Liver (tissue), 9 donors: ENCODE data around the gene TMEM217. TPM values are rescaled to one million over a fixed set of nuclear protein-coding genes. Genes with fewer than 3 reads are reported as not detected.

Experiments
- DNase-seq: peaks from one replicate; pipeline ENCODE4 v3.0.0-alpha.2; 2017; ENCODE audit warnings: low spot score
- H3K27ac ChIP-seq, 2 donors: one replicate each; pipeline ENCODE4 v1.7.0; 2013; ENCODE audit warnings: inconsistent platforms in 2 of 2, low read length in 2 of 2, control low read depth in 1 of 2, low read depth in 1 of 2, mild to moderate bottlenecking in 1 of 2
- H3K27me3 ChIP-seq, 4 donors: one replicate each; pipeline versions ENCODE4 v1.6.1 to v1.7.0; 2013; ENCODE audit warnings: low read length in 3 of 4, inconsistent platforms in 1 of 4, mild to moderate bottlenecking in 1 of 4, moderate library complexity in 1 of 4; ENCODE audit not compliant: control insufficient read depth in 4 of 4, insufficient read depth in 4 of 4
- H3K36me3 ChIP-seq, 4 donors: one replicate each; pipeline versions ENCODE4 v1.6.1 to v1.7.0; 2013; ENCODE audit warnings: low read length in 3 of 4, mild to moderate bottlenecking in 3 of 4, low read depth in 1 of 4, moderate library complexity in 1 of 4; ENCODE audit not compliant: control insufficient read depth in 4 of 4, insufficient read depth in 3 of 4
- H3K4me1 ChIP-seq, 4 donors: one replicate each; pipeline versions ENCODE4 v1.6.1 to v1.7.0; 2013; ENCODE audit warnings: low read length in 3 of 4, mild to moderate bottlenecking in 3 of 4, moderate library complexity in 1 of 4; ENCODE audit not compliant: control insufficient read depth in 4 of 4, insufficient read depth in 4 of 4
- H3K4me3 ChIP-seq, 3 donors: one replicate each; pipeline versions ENCODE4 v1.6.1 to v1.7.0; 2013; ENCODE audit warnings: low read length in 3 of 3, control low read depth in 1 of 3, low read depth in 1 of 3, mild to moderate bottlenecking in 1 of 3
- H3K9ac ChIP-seq, 2 donors: one replicate each; pipeline ENCODE4 v1.7.0; 2013; ENCODE audit warnings: low read length in 2 of 2, mild to moderate bottlenecking in 2 of 2, moderate library complexity in 2 of 2, control low read depth in 1 of 2, low read depth in 1 of 2
- H3K9me3 ChIP-seq, 4 donors: one replicate each; pipeline versions ENCODE4 v1.6.1 to v1.7.0; 2013; ENCODE audit warnings: low read length in 3 of 4; ENCODE audit not compliant: control insufficient read depth in 4 of 4
- FOXA2 ChIP-seq: IDR thresholded peaks from 2 replicates; pipeline ENCODE4 v1.6.1; 2016; ENCODE audit warnings: antibody characterized with exemption
- GABPA ChIP-seq, 2 donors: IDR thresholded peaks in 1 of 2; conservative IDR thresholded peaks in 1 of 2; 2 replicates each; pipeline ENCODE4 v1.6.1; 2016; ENCODE audit warnings: antibody characterized with exemption in 2 of 2, mild to moderate bottlenecking in 1 of 2, moderate library complexity in 1 of 2
- HNF4A ChIP-seq, 2 donors: conservative IDR thresholded peaks; 2 replicates each; pipeline ENCODE4 v1.6.1; 2016; ENCODE audit warnings: antibody characterized with exemption in 2 of 2, mild to moderate bottlenecking in 2 of 2
- HNF4G ChIP-seq: IDR thresholded peaks from 2 replicates; pipeline ENCODE4 v1.6.1; 2016; ENCODE audit warnings: antibody characterized with exemption
- JUND ChIP-seq, 2 donors: IDR thresholded peaks; 2 replicates each; pipeline ENCODE4 v1.6.1; 2016; ENCODE audit warnings: antibody characterized with exemption in 2 of 2
- NR2F2 ChIP-seq: IDR thresholded peaks from 2 replicates; pipeline ENCODE4 v1.6.1; 2016; ENCODE audit warnings: antibody characterized with exemption
- RAD21 ChIP-seq, 2 donors: IDR thresholded peaks; 2 replicates each; pipeline ENCODE4 v1.6.1; 2016; ENCODE audit warnings: antibody characterized with exemption in 2 of 2, mild to moderate bottlenecking in 2 of 2
- SP1 ChIP-seq: IDR thresholded peaks from 2 replicates; pipeline ENCODE4 v1.6.1; 2018; ENCODE audit warnings: antibody characterized with exemption, mild to moderate bottlenecking
- YY1 ChIP-seq: IDR thresholded peaks from 2 replicates; pipeline ENCODE4 v1.6.1; 2016; ENCODE audit warnings: antibody characterized with exemption, mild to moderate bottlenecking
- WGBS: extraction: QIAGEN DNeasy Blood & Tissue Kit; methylation state at CpG from one replicate; pipeline ENCODE4 v1.1.7; 2013; 5-methylcytosine and 5-hydroxymethylcytosine counted together
- polyA plus RNA-seq, 2 donors: library from polyadenylated mRNA; stranded (reverse) in 1 of 2; unstranded in 1 of 2; fragments of 200-250 nt in 1 of 2; fragments of >200 nt in 1 of 2; fragmentation: Nextera tagmentation in 1 of 2; extraction: Ambion mirVana in 1 of 2; gene quantifications; one replicate each; pipeline versions ENCODE4 v1.2.1 to v1.2.3, GENCODE V29; 2013 to 2015
- total RNA-seq, 2 donors: library from RNA; depleted of rRNA; stranded (reverse); fragments of >200 nt; gene quantifications; one replicate each; pipeline ENCODE4 v1.2.3, GENCODE V29; 2014
- TF ChIP-seq, protein P1 (sequence below): IDR thresholded peaks from 2 replicates; pipeline ENCODE4 v1.6.1; 2016; ENCODE audit warnings: antibody characterized with exemption
- TF ChIP-seq, protein P2 (sequence below): IDR thresholded peaks from 2 replicates; pipeline ENCODE4 v1.6.1; 2016; ENCODE audit warnings: antibody characterized with exemption
- TF ChIP-seq, protein P3 (sequence below): IDR thresholded peaks from 2 replicates; pipeline ENCODE4 v1.6.1; 2016; ENCODE audit warnings: antibody characterized with exemption, mild to moderate bottlenecking
- TF ChIP-seq, protein P4 (sequence below): IDR thresholded peaks from 2 replicates; pipeline ENCODE4 v1.6.1; 2016; ENCODE audit warnings: antibody characterized with exemption
- donor health status: healthy.
- donor health status: healthy.
- donor health status: healthy.
- donor health status: healthy.
- donor health status: healthy.

TMEM217 gene
- total and polyA plus RNA-seq, 4 donors: 0.39 to 3.2 (median 0.62) TPM

DNA sequence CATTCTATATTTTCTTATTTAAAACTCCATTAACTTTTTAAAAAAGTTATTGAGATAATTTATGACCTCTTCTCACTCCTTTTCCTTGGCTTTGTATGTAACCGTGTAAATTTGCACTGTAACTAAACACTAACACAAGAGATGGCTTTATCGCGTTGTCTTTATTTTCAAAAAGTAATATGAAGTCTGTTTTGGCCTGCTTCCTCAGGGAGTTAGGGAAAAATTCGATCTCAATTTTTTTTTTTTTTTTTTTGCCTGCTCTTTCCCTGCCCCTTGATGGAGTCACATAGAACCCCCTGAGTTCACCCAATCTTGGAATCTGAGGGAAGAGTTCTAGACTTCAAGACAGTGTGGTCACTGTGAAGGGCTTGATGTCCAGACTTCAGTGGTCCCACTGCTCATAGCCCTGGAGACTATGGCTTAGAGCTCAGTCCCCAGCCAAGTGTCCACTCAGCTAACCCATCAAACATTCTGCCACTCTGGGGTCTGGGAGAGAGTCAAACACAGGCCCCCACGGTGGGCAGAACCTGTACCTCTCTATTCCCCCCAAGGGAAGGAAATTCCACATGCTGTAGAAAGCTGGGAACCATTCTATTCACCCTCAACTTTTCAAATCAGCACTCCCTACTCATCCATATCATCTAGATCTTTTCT is 16.0 kb downstream of the TMEM217 start:
- no peak overlapping the region for H3K4me3 ChIP-seq
- no peaks in the 10 kb centered on the region for H3K9me3 ChIP-seq
- H3K27me3 ChIP-seq: no peaks in the 10 kb centered on the region
- 91% methylated on average over 5 of the region's 5 CpGs for WGBS
- no peak overlapping the region for H3K9ac ChIP-seq
- TF ChIP-seq HNF4A (conservative IDR thresholded peaks at IDR 0.05): no peak
- no peak for TF ChIP-seq GABPA (IDR thresholded peaks at IDR 0.05 in 1 of 2, conservative IDR thresholded peaks at IDR 0.05 in 1 of 2)
- TF ChIP-seq FOXA2: no peak
- TF ChIP-seq RAD21 (IDR thresholded peaks at IDR 0.05): no peak
- no peak for TF ChIP-seq SP1
- TF ChIP-seq, protein P1, sequence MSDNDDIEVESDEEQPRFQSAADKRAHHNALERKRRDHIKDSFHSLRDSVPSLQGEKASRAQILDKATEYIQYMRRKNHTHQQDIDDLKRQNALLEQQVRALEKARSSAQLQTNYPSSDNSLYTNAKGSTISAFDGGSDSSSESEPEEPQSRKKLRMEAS: no peak
- TF ChIP-seq YY1: no peak
- no peak for TF ChIP-seq HNF4G
- H3K36me3 ChIP-seq: no peaks in the 10 kb centered on the region
- H3K4me1 ChIP-seq: peaks cover 8 to 16% (median 10%) of the 10 kb centered on the region in 4 donors
- DNase-seq: no peak
- no peak overlapping the region for H3K27ac ChIP-seq

DNA sequence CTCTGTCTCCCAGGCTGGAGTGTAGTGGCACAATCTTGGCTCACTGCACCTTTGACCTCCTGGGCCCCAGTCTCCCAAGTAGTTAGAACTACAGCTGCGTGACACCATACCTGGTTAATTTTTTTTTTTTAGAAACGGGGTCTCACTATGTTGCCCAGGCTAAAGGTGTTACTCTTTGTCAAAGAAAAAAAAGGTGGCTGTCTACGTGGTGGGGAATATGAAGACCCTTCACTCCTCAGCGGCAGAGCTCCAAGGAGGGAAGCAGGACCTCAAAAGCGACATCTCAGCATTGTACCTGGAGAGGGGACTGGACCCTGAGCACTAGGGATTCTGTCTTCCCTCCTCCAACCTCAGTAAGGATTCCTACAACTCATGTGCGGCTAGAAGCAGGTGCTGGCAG is 16.8 kb downstream of the TMEM217 start:
- H3K4me1 ChIP-seq: peaks cover 8 to 16% (median 10%) of the 10 kb centered on the region in 4 donors
- H3K4me3 ChIP-seq: no peak overlapping the region
- no peak overlapping the region for H3K9ac ChIP-seq
- no peaks in the 10 kb centered on the region for H3K36me3 ChIP-seq
- 96% methylated on average over 6 of the region's 6 CpGs for WGBS
- TF ChIP-seq RAD21 (IDR thresholded peaks at IDR 0.05) (no peak), HNF4A (conservative IDR thresholded peaks at IDR 0.05) (no peak), HNF4G (no peak), FOXA2 (no peak), NR2F2 (no peak), GABPA (IDR thresholded peaks at IDR 0.05 in 1 of 2, conservative IDR thresholded peaks at IDR 0.05 in 1 of 2) (no peak)
- TF ChIP-seq, protein P2, sequence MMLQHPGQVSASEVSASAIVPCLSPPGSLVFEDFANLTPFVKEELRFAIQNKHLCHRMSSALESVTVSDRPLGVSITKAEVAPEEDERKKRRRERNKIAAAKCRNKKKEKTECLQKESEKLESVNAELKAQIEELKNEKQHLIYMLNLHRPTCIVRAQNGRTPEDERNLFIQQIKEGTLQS: no peak
- no peak overlapping the region for H3K27ac ChIP-seq
- H3K27me3 ChIP-seq: no peaks in the 10 kb centered on the region
- H3K9me3 ChIP-seq: no peaks in the 10 kb centered on the region
- no peak for DNase-seq

DNA sequence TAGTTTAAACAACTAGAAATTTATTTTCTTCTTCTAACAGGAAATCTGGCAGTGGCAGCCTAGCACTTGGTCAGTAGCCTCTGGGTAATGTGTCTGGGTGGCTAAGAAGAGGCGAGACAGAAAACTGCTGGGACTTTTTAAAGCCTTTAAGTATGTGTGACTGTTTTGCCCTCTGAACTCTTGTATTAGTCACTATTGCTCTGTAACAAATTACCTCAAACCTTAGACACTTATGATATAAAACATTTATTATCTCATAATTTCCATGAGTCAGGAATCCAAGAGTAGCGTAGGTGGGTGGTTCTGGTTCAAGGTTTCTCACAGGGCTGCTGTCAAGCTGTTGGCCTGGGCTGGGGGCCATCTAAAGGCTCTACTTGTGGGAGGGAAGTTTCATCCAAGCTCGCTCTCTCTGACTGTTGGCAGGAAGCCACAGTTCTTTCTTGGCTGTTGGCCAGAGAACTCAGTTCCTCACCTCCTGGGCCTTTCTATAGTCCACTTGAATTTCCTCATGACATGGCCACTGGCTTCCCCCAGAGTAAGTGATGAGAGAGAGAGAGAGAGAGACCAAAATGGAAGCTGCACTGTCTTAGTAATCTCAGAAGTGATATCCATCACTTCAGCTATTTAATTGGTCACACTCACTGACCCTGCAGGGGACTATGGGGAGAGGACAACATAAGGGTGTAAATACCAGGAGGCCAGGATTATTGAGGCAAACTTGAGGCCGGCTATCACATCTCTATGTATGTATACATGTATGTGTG is 17.8 kb downstream of the TMEM217 start:
- H3K4me3 ChIP-seq: no peak overlapping the region
- no peak overlapping the region for H3K9ac ChIP-seq
- H3K27ac ChIP-seq: no peak overlapping the region
- H3K4me1 ChIP-seq: peaks cover 5 to 13% (median 7%) of the 10 kb centered on the region in 4 donors
- DNase-seq: peak; percentile 94
- TF ChIP-seq NR2F2 (peak; percentile 50), RAD21 (IDR thresholded peaks at IDR 0.05) (peak in 1 of 2 donors; percentile 12), YY1 (peak; percentile 45), JUND (IDR thresholded peaks at IDR 0.05) (peak; percentile 42 to 53)
- TF ChIP-seq, protein P3, sequence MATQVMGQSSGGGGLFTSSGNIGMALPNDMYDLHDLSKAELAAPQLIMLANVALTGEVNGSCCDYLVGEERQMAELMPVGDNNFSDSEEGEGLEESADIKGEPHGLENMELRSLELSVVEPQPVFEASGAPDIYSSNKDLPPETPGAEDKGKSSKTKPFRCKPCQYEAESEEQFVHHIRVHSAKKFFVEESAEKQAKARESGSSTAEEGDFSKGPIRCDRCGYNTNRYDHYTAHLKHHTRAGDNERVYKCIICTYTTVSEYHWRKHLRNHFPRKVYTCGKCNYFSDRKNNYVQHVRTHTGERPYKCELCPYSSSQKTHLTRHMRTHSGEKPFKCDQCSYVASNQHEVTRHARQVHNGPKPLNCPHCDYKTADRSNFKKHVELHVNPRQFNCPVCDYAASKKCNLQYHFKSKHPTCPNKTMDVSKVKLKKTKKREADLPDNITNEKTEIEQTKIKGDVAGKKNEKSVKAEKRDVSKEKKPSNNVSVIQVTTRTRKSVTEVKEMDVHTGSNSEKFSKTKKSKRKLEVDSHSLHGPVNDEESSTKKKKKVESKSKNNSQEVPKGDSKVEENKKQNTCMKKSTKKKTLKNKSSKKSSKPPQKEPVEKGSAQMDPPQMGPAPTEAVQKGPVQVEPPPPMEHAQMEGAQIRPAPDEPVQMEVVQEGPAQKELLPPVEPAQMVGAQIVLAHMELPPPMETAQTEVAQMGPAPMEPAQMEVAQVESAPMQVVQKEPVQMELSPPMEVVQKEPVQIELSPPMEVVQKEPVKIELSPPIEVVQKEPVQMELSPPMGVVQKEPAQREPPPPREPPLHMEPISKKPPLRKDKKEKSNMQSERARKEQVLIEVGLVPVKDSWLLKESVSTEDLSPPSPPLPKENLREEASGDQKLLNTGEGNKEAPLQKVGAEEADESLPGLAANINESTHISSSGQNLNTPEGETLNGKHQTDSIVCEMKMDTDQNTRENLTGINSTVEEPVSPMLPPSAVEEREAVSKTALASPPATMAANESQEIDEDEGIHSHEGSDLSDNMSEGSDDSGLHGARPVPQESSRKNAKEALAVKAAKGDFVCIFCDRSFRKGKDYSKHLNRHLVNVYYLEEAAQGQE: no peak
- TF ChIP-seq, protein P4, sequence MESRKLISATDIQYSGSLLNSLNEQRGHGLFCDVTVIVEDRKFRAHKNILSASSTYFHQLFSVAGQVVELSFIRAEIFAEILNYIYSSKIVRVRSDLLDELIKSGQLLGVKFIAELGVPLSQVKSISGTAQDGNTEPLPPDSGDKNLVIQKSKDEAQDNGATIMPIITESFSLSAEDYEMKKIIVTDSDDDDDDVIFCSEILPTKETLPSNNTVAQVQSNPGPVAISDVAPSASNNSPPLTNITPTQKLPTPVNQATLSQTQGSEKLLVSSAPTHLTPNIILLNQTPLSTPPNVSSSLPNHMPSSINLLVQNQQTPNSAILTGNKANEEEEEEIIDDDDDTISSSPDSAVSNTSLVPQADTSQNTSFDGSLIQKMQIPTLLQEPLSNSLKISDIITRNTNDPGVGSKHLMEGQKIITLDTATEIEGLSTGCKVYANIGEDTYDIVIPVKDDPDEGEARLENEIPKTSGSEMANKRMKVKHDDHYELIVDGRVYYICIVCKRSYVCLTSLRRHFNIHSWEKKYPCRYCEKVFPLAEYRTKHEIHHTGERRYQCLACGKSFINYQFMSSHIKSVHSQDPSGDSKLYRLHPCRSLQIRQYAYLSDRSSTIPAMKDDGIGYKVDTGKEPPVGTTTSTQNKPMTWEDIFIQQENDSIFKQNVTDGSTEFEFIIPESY: no peak
- TF ChIP-seq, protein P2: no peak
- no peaks in the 10 kb centered on the region for H3K9me3 ChIP-seq
- no peaks in the 10 kb centered on the region for H3K27me3 ChIP-seq
- WGBS: 53% methylated on average over 4 of the region's 4 CpGs
- no peaks in the 10 kb centered on the region for H3K36me3 ChIP-seq
